ENCODE measurements around the gene RFX5.

Gene RFX5

GRCh38 chr1:151384584-151384983 lies 37.5 kb upstream of the RFX5 start:
- Histone ChIP-seq H3K4me1 (ENCODE audit: control insufficient read depth in 1 of 2, insufficient read depth in 1 of 2, low read depth in 1 of 2, low read length in 1 of 2) (no peaks in the 10 kb centered on the region), H3K36me3 (no peaks in the 10 kb centered on the region), H3K9me3 (no peaks in the 10 kb centered on the region), H3K27ac (no peak overlapping the region), H3K27me3 (no peaks in the 10 kb centered on the region), H3K4me3 (ENCODE audit: low read depth in 1 of 2, low read length in 1 of 2) (no peak overlapping the region)
- no peak for TF ChIP-seq CTCF (IDR thresholded peaks at IDR 0.05)

GRCh38 chr1:151377150-151377884 lies 30.3 kb upstream of the RFX5 start:
- H3K36me3 ChIP-seq: no peaks in the 10 kb centered on the region
- H3K4me3 ChIP-seq (ENCODE audit: low read depth in 1 of 2, low read length in 1 of 2): no peak overlapping the region
- no peak for TF ChIP-seq CTCF (IDR thresholded peaks at IDR 0.05)
- no peaks in the 10 kb centered on the region for H3K27me3 ChIP-seq
- H3K27ac ChIP-seq: no peak overlapping the region
- no peaks in the 10 kb centered on the region for H3K9me3 ChIP-seq
- no peaks in the 10 kb centered on the region for H3K4me1 ChIP-seq (ENCODE audit: control insufficient read depth in 1 of 2, insufficient read depth in 1 of 2, low read depth in 1 of 2, low read length in 1 of 2)

- no peaks in the 10 kb centered on the region for H3K27me3 ChIP-seq
- no peaks in the 10 kb centered on the region for H3K4me1 ChIP-seq (ENCODE audit: control insufficient read depth in 1 of 2, insufficient read depth in 1 of 2, low read depth in 1 of 2, low read length in 1 of 2)
- no peaks in the 10 kb centered on the region for H3K9me3 ChIP-seq
- TF ChIP-seq CTCF (IDR thresholded peaks at IDR 0.05): no peak
- H3K4me3 ChIP-seq (ENCODE audit: low read depth in 1 of 2, low read length in 1 of 2): no peak overlapping the region
- H3K36me3 ChIP-seq: no peaks in the 10 kb centered on the region
- no peak overlapping the region for H3K27ac ChIP-seq
These were observed 26.1 kb upstream of the RFX5 start for GRCh38 chr1:151373196-151373595.

GRCh38 chr1:151372058-151372934 lies 25.2 kb upstream of the RFX5 start, which contains the start of gene SELENBP1:
TSS of gene SELENBP1 (minus strand) at chr1:151372705. CDS start at chr1:151372641, 64 bp downstream.
- no peaks in the 10 kb centered on the region for H3K4me1 ChIP-seq (ENCODE audit: control insufficient read depth in 1 of 2, insufficient read depth in 1 of 2, low read depth in 1 of 2, low read length in 1 of 2)
- H3K27ac ChIP-seq: no peak within 1 kb of the TSS
- H3K9me3 ChIP-seq: no peaks in the 10 kb centered on the region
- H3K27me3 ChIP-seq: no peaks in the 10 kb centered on the region
- TF ChIP-seq CTCF (IDR thresholded peaks at IDR 0.05): no peak
- no peaks in the 10 kb centered on the region for H3K36me3 ChIP-seq
- no peak within 1 kb of the TSS for H3K4me3 ChIP-seq (ENCODE audit: low read depth in 1 of 2, low read length in 1 of 2)

- Histone ChIP-seq H3K4me3 (ENCODE audit: low read depth in 1 of 2, low read length in 1 of 2) (no peak overlapping the region), H3K4me1 (ENCODE audit: control insufficient read depth in 1 of 2, insufficient read depth in 1 of 2, low read depth in 1 of 2, low read length in 1 of 2) (no peaks in the 10 kb centered on the region)
These were observed 24.5 kb upstream of the RFX5 start for GRCh38 chr1:151371370-151372057.

More at GRCh38 chr1:151371370-151372057, 24.5 kb upstream of the RFX5 start:
- H3K27ac ChIP-seq: no peak overlapping the region
- H3K27me3 ChIP-seq: no peaks in the 10 kb centered on the region
- H3K9me3 ChIP-seq: no peaks in the 10 kb centered on the region
- no peak for TF ChIP-seq CTCF (IDR thresholded peaks at IDR 0.05)
- H3K36me3 ChIP-seq: no peaks in the 10 kb centered on the region

Data from neutrophil (primary cell).